ENCODE results near the gene CD300LG. TPM values are rescaled to one million over a fixed set of nuclear protein-coding genes. Genes with fewer than 3 reads are reported as not detected.
"Not testable (repeated sequence)": the region's sequence is repeated elsewhere in the genome, so short reads cannot be mapped to it uniquely, and the experiment has no call there.

CD300LG gene, protein sequence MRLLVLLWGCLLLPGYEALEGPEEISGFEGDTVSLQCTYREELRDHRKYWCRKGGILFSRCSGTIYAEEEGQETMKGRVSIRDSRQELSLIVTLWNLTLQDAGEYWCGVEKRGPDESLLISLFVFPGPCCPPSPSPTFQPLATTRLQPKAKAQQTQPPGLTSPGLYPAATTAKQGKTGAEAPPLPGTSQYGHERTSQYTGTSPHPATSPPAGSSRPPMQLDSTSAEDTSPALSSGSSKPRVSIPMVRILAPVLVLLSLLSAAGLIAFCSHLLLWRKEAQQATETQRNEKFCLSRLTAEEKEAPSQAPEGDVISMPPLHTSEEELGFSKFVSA
- not detected for total RNA-seq
- not detected for total RNA-seq (2013)

DNA sequence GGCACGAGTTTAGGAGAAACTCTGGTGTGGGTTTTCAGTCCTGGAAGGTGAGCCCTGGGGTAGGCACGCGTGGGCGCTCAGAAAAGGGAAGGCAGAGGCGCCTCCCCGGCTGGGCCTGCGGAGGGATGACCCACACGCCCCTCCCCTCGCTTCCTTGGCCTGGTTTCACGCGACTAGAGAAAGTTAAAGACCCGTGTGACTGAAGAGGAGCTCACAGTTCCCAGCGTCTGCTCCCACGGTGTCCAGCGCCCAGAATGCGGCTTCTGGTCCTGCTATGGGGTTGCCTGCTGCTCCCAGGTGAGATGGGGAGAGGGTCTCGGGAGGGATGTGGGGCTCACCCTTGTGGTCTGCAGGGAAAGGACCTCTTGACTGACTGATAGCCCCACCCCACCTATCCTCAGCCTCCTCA is at the start of gene CD300LG:
Gene CD300LG (plus strand): TSS at position 214 of the 409 bp plus-strand sequence. CDS start 41 bp downstream, at position 255.
- H3K27ac Mint-ChIP-seq: no peak within 1 kb of the TSS

DNA sequence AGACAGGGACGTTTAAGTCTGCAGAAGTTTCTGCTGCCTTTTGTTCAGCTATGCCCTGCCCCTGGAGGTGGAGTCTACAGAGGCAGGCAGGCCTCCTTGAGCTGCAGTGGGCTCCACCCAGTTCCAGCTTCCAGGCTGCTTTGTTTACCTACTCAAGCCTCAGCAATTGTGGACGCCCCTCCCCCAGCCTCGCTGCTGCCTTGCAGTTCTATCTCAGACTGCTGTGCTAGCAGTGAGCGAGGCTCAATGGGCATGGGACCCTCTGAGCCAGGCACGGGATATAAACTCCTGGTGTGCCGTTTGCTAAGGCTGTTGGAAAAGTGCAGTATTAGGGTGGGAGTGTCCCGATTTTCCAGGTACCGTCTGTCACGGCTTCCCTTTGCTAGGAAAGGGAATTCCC is 49.0 kb upstream of the CD300LG start:
- H3K9me3 ChIP-seq (ENCODE audit: control insufficient read depth, insufficient read depth, low read length); DNase-seq; H3K4me3 ChIP-seq (ENCODE audit: low read length); H3K27me3 ChIP-seq (ENCODE audit: control insufficient read depth, insufficient read depth, low read length); H3K4me3 Mint-ChIP-seq; H3K4me1 ChIP-seq (ENCODE audit: control insufficient read depth, insufficient read depth, low read length); H3K4me1 Mint-ChIP-seq; H3K27ac Mint-ChIP-seq; H3K36me3 Mint-ChIP-seq; H3K27ac ChIP-seq (ENCODE audit: low read length); intact Hi-C loops (cut with micrococcal nuclease); H3K36me3 ChIP-seq (ENCODE audit: control insufficient read depth, insufficient read depth, low read length); H3K9me3 Mint-ChIP-seq; ATAC-seq: not testable (repeated sequence)
- peaks cover 27 to 61% of the 10 kb centered on the region in 2 donors for H3K27me3 Mint-ChIP-seq (ENCODE audit: low read depth in 2 of 2)
- WGBS (ENCODE audit: insufficient coverage): 86% methylated on average over 8 of the region's 9 CpGs

More for the DNA sequence above, at the start of gene CD300LG:
- intact Hi-C loops (cut with micrococcal nuclease): loop anchor here (1.0 kb wide), 1 partner anchor 153 kb away; no protein-coding TSS in a partner anchor
- Histone ChIP-seq H3K36me3 (ENCODE audit: control insufficient read depth, insufficient read depth, low read length) (no peaks in the 10 kb centered on the region), H3K27me3 (ENCODE audit: control insufficient read depth, insufficient read depth, low read length) (no peaks in the 10 kb centered on the region), H3K4me3 (ENCODE audit: low read length) (no peak within 1 kb of the TSS), H3K27ac (ENCODE audit: low read length) (no peak within 1 kb of the TSS), H3K4me1 (ENCODE audit: control insufficient read depth, insufficient read depth, low read length) (no peaks in the 10 kb centered on the region), H3K9me3 (ENCODE audit: control insufficient read depth, insufficient read depth, low read length) (no peaks in the 10 kb centered on the region)
- Mint-ChIP-seq H3K4me3 (no peak within 1 kb of the TSS), H3K36me3 (no peaks in the 10 kb centered on the region), H3K27me3 (ENCODE audit: low read depth in 2 of 2) (peaks cover 6 to 16% of the 10 kb centered on the region in 2 donors), H3K9me3 (peaks cover 0 to 2% of the 10 kb centered on the region in 2 donors), H3K4me1 (peaks cover 0 to 7% of the 10 kb centered on the region in 2 donors)
- ATAC-seq (no peak), DNase-seq (no peak)
- WGBS (ENCODE audit: insufficient coverage): 28% methylated on average over 17 of the region's 17 CpGs
- TF ChIP-seq, protein P1, sequence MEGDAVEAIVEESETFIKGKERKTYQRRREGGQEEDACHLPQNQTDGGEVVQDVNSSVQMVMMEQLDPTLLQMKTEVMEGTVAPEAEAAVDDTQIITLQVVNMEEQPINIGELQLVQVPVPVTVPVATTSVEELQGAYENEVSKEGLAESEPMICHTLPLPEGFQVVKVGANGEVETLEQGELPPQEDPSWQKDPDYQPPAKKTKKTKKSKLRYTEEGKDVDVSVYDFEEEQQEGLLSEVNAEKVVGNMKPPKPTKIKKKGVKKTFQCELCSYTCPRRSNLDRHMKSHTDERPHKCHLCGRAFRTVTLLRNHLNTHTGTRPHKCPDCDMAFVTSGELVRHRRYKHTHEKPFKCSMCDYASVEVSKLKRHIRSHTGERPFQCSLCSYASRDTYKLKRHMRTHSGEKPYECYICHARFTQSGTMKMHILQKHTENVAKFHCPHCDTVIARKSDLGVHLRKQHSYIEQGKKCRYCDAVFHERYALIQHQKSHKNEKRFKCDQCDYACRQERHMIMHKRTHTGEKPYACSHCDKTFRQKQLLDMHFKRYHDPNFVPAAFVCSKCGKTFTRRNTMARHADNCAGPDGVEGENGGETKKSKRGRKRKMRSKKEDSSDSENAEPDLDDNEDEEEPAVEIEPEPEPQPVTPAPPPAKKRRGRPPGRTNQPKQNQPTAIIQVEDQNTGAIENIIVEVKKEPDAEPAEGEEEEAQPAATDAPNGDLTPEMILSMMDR (IDR thresholded peaks at IDR 0.05): no peak

DNA sequence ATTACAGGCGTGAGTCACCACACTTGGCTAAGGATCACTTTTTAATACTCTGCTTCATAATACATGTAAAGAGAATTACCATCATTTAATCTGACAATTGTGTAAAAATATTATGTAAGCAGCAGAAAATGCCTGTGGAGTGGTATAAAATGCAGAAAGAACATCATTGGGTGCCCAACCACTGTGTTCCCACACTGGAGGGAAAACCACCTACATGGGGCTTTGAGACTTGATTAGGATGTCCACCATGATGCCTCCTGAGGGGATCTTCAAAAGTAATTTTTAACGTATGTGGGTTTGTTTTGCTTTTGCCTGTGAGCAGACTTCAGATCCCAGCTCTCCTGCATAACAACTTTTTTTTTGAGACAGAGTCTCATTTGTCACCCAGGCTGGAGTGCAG is 47.9 kb upstream of the CD300LG start:
- Histone ChIP-seq H3K9me3 (ENCODE audit: control insufficient read depth, insufficient read depth, low read length) (no peaks in the 10 kb centered on the region), H3K27ac (ENCODE audit: low read length) (no peak overlapping the region), H3K36me3 (ENCODE audit: control insufficient read depth, insufficient read depth, low read length) (no peaks in the 10 kb centered on the region), H3K27me3 (ENCODE audit: control insufficient read depth, insufficient read depth, low read length) (peaks cover 4% of the 10 kb centered on the region), H3K4me3 (ENCODE audit: low read length) (no peak overlapping the region), H3K4me1 (ENCODE audit: control insufficient read depth, insufficient read depth, low read length) (no peaks in the 10 kb centered on the region)
- TF ChIP-seq, protein P1 (IDR thresholded peaks at IDR 0.05): no peak
- Mint-ChIP-seq H3K4me3 (no peak overlapping the region), H3K27ac (no peak overlapping the region), H3K4me1 (no peaks in the 10 kb centered on the region), H3K9me3 (no peaks in the 10 kb centered on the region), H3K27me3 (ENCODE audit: low read depth in 2 of 2) (peaks cover 24 to 55% of the 10 kb centered on the region in 2 donors), H3K36me3 (no peaks in the 10 kb centered on the region)
- intact Hi-C loops (cut with micrococcal nuclease): no loop called here
- no peak for ATAC-seq
- WGBS (ENCODE audit: insufficient coverage): 88% methylated on average over 2 of the region's 2 CpGs
- DNase-seq: no peak

DNA sequence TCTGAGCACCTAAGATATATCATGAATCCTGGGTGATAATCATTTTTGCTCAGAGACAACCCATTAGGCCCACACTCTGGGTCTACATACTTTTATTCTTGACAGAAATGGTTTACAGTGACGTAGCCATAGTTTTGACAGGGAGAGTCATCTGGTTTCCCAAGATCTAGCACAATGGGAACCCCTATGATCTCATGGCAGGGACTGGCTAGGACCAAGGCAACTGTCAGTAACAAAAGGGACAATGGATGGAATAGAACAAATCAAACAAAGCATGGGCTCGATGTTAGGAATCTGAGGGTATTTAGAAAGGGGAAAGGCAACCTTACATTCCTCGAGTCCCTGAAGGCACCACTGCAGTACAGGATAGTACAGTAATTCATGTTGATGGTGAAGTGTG is 46.2 kb upstream of the CD300LG start:
- Mint-ChIP-seq H3K27me3 (ENCODE audit: low read depth in 2 of 2) (peaks cover 24 to 53% of the 10 kb centered on the region in 2 donors), H3K27ac (no peak overlapping the region), H3K9me3 (no peaks in the 10 kb centered on the region), H3K36me3 (no peaks in the 10 kb centered on the region), H3K4me3 (no peak overlapping the region), H3K4me1 (no peaks in the 10 kb centered on the region)
- intact Hi-C loops (cut with micrococcal nuclease): no loop called here
- no peaks in the 10 kb centered on the region for H3K4me1 ChIP-seq (ENCODE audit: control insufficient read depth, insufficient read depth, low read length)
- H3K9me3 ChIP-seq (ENCODE audit: control insufficient read depth, insufficient read depth, low read length): no peaks in the 10 kb centered on the region
- H3K27ac ChIP-seq (ENCODE audit: low read length): no peak overlapping the region
- peaks cover 4% of the 10 kb centered on the region for H3K27me3 ChIP-seq (ENCODE audit: control insufficient read depth, insufficient read depth, low read length)
- H3K36me3 ChIP-seq (ENCODE audit: control insufficient read depth, insufficient read depth, low read length): no peaks in the 10 kb centered on the region
- no peak overlapping the region for H3K4me3 ChIP-seq (ENCODE audit: low read length)
- DNase-seq (no peak), ATAC-seq (no peak)
- TF ChIP-seq, protein P1 (IDR thresholded peaks at IDR 0.05): no peak
- 94% methylated on average over 3 of the region's 3 CpGs for WGBS (ENCODE audit: insufficient coverage)

Measured in natural killer cell (primary cell).